Astrocyte (in vitro differentiated cells and primary cell): ENCODE measurements around the gene PCARE.

Source experiments
- EZH2 ChIP-seq: IDR thresholded peaks from 2 replicates; pipeline ENCODE4 v1.6.1; 2012; ENCODE audit warnings: mild to moderate bottlenecking, low read length, inconsistent platforms; ENCODE audit not compliant: insufficient read depth
- TF ChIP-seq, protein P1 (sequence below): IDR thresholded peaks from 2 replicates; pipeline ENCODE4 v1.5.1; 2011; ENCODE audit warnings: low read depth, mild to moderate bottlenecking, inconsistent platforms, low read length, moderate library complexity; ENCODE audit not compliant: insufficient read depth

DNA sequence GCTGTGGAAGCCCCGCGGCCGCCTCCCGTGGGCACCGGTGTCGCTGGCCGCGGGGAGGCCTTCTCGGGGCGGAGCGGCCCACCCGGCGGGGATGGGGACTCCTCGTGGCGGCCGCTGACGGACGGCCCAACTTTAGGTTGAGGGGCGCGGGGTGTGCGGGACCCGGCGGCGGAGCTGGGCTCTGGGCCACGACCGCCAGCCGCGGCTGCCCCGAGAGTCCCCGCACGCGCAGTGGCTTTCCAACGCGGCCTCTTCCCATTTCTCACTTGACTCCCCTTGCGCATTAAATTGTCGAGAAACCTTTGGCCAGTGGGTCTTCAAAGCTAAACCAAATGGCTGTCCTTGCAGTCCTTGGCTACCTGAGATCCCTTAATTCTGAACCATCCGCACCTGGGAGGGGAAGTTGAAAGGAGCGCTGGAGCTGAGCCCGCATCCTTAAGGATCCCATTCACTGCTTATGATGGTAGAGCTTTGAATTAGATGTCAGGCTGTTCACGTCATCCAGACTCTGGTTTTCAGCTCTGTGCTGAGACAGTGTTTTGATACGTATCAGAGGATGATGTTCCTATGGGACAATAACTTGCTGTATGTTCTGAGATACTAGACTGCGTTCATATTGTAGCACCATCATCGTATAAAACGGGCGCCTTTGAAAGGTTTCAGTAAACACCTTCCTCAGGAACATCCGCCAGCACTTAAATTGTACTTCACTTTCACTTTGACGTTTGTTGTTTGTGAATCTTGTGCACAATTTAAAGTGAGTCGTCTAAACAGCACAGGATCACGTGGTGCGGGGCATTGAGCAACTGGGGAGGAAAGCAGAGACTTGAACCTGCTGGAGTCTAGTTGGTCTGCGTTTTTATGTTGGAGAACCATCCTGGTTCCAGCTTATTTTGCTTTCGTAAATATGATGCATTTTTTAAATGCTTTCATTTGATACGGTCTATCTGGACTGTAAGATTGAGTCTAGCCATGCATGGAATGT, 41.8 kb upstream of the PCARE start:
- TF ChIP-seq, protein P1, sequence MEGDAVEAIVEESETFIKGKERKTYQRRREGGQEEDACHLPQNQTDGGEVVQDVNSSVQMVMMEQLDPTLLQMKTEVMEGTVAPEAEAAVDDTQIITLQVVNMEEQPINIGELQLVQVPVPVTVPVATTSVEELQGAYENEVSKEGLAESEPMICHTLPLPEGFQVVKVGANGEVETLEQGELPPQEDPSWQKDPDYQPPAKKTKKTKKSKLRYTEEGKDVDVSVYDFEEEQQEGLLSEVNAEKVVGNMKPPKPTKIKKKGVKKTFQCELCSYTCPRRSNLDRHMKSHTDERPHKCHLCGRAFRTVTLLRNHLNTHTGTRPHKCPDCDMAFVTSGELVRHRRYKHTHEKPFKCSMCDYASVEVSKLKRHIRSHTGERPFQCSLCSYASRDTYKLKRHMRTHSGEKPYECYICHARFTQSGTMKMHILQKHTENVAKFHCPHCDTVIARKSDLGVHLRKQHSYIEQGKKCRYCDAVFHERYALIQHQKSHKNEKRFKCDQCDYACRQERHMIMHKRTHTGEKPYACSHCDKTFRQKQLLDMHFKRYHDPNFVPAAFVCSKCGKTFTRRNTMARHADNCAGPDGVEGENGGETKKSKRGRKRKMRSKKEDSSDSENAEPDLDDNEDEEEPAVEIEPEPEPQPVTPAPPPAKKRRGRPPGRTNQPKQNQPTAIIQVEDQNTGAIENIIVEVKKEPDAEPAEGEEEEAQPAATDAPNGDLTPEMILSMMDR, result no peak
- no peak for TF ChIP-seq EZH2
